ENCODE measurements around the gene EP300.
A peak's percentile ranks its signal among the peaks of the same experiment; 100 is the strongest.
"Not testable (repeated sequence)": the region's sequence is repeated elsewhere in the genome, so short reads cannot be mapped to it uniquely, and the experiment has no call there.

Gene EP300

DNA sequence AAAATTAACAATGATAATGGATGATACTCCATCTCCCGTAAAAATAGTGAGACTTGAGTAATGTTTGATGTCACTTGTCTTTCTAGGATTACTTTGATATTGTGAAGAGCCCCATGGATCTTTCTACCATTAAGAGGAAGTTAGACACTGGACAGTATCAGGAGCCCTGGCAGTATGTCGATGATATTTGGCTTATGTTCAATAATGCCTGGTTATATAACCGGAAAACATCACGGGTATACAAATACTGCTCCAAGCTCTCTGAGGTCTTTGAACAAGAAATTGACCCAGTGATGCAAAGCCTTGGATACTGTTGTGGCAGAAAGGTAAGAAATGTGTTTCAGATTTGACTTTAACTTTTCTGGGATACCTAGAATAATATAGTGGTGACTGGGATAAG, 64.7 kb downstream of the EP300 start:
- H3K9me3 ChIP-seq (ENCODE audit: control insufficient read depth, low read length) = no peaks in the 10 kb centered on the region
- H3K4me1 ChIP-seq (ENCODE audit: control insufficient read depth, insufficient read depth, low read length) = no peaks in the 10 kb centered on the region
- no peaks in the 10 kb centered on the region for H3K27me3 ChIP-seq (replicated peaks; ENCODE audit: control insufficient read depth, insufficient read depth, low read length)
- no peak for DNase-seq (ENCODE audit: low read depth)
- H3K36me3 ChIP-seq (ENCODE audit: control insufficient read depth, insufficient read depth, low read length, severe bottlenecking) = peaks cover 100% of the 10 kb centered on the region
- H3K4me3 ChIP-seq (ENCODE audit: low read length) = no peak overlapping the region
- no peak overlapping the region for H3K9ac ChIP-seq (ENCODE audit: low read length)

DNA sequence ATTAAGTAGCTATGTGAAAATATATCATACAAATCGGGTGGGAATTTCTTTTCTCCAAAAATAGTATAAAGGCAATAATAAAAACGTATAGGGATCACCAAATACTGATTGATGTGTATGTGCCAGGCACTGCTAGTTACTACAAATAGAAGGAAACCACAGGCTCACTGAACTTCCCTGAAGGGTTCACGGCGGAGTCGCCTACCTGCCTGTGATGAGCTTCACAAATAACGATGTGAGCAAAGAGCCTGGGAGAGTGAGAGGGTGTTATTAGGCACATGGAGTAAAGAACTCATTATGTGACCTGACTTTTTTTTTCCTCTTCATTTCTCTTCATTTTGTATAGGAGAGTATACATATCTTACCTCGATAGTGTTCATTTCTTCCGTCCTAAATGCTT, 76.8 kb downstream of the EP300 start:
- peaks cover 91% of the 10 kb centered on the region for H3K36me3 ChIP-seq (ENCODE audit: control insufficient read depth, insufficient read depth, low read length, severe bottlenecking)
- no peak for DNase-seq (ENCODE audit: low read depth)
- no peaks in the 10 kb centered on the region for H3K4me1 ChIP-seq (ENCODE audit: control insufficient read depth, insufficient read depth, low read length)
- no peak overlapping the region for H3K9ac ChIP-seq (ENCODE audit: low read length)
- H3K27me3 ChIP-seq (replicated peaks; ENCODE audit: control insufficient read depth, insufficient read depth, low read length) = no peaks in the 10 kb centered on the region
- no peaks in the 10 kb centered on the region for H3K9me3 ChIP-seq (ENCODE audit: control insufficient read depth, low read length)
- H3K4me3 ChIP-seq (ENCODE audit: low read length) = no peak overlapping the region

DNA sequence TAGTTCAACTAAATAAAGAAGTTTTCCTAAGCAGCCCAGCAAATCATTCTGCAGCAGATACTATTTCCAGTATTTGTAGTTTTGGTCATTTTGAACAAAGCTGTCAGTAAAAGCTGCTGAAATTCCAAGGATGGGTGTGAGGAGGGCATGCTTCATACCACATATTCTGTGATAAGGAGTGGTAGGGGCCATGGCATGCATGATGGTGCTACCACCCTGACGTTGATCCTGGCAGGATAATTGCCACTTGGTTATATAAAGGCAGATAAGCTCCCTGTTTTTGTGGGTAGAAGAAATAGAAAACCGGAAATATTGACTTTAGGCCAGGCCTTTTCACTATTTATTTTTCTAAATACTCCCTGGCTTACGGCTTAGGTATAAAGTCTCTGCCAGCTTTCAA, 79.6 kb downstream of the EP300 start:
- no peaks in the 10 kb centered on the region for H3K27me3 ChIP-seq (replicated peaks; ENCODE audit: control insufficient read depth, insufficient read depth, low read length)
- peaks cover 93% of the 10 kb centered on the region for H3K36me3 ChIP-seq (ENCODE audit: control insufficient read depth, insufficient read depth, low read length, severe bottlenecking)
- no peak for DNase-seq (ENCODE audit: low read depth)
- no peak overlapping the region for H3K9ac ChIP-seq (ENCODE audit: low read length)
- H3K4me3 ChIP-seq (ENCODE audit: low read length) = no peak overlapping the region
- H3K4me1 ChIP-seq (ENCODE audit: control insufficient read depth, insufficient read depth, low read length) = no peaks in the 10 kb centered on the region
- no peaks in the 10 kb centered on the region for H3K9me3 ChIP-seq (ENCODE audit: control insufficient read depth, low read length)

DNA sequence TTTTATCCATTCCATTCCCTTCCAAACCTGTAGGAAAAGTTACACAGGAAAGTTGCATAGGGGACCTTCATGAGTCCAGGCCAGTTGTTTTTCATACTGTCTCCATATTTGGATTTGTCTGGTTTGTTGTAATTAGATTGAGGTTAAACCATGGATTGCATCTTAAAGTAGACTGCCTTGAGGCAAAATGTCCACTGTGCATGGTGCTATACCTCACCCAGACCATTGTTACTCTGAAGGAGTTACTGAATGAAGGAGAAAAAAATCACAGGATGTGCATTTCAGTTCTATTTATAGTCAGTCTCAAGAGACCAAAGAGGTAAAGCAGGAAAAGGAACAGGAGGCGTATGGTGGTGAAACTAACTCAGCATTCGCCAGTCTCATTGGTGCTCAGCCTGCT, 83.2 kb downstream of the EP300 start:
- Histone ChIP-seq H3K9me3 (ENCODE audit: control insufficient read depth, low read length) (no peaks in the 10 kb centered on the region), H3K4me1 (ENCODE audit: control insufficient read depth, insufficient read depth, low read length) (no peaks in the 10 kb centered on the region), H3K36me3 (ENCODE audit: control insufficient read depth, insufficient read depth, low read length, severe bottlenecking) (peaks cover 90% of the 10 kb centered on the region), H3K4me3 (ENCODE audit: low read length) (no peak overlapping the region), H3K27me3 (replicated peaks; ENCODE audit: control insufficient read depth, insufficient read depth, low read length) (no peaks in the 10 kb centered on the region), H3K9ac (ENCODE audit: low read length) (no peak overlapping the region)
- DNase-seq (ENCODE audit: low read depth) = peak; percentile 5

DNA sequence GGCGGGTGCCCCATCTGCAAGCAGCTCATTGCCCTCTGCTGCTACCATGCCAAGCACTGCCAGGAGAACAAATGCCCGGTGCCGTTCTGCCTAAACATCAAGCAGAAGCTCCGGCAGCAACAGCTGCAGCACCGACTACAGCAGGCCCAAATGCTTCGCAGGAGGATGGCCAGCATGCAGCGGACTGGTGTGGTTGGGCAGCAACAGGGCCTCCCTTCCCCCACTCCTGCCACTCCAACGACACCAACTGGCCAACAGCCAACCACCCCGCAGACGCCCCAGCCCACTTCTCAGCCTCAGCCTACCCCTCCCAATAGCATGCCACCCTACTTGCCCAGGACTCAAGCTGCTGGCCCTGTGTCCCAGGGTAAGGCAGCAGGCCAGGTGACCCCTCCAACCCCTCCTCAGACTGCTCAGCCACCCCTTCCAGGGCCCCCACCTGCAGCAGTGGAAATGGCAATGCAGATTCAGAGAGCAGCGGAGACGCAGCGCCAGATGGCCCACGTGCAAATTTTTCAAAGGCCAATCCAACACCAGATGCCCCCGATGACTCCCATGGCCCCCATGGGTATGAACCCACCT, 84.7 kb downstream of the EP300 start:
- Histone ChIP-seq H3K4me1 (ENCODE audit: control insufficient read depth, insufficient read depth, low read length) (peaks cover 6% of the 10 kb centered on the region), H3K27me3 (replicated peaks; ENCODE audit: control insufficient read depth, insufficient read depth, low read length) (no peaks in the 10 kb centered on the region), H3K9me3 (ENCODE audit: control insufficient read depth, low read length) (no peaks in the 10 kb centered on the region), H3K36me3 (ENCODE audit: control insufficient read depth, insufficient read depth, low read length, severe bottlenecking) (peaks cover 79% of the 10 kb centered on the region), H3K9ac (ENCODE audit: low read length) (no peak overlapping the region), H3K4me3 (ENCODE audit: low read length) (no peak overlapping the region)
- DNase-seq (ENCODE audit: low read depth) = no peak

DNA sequence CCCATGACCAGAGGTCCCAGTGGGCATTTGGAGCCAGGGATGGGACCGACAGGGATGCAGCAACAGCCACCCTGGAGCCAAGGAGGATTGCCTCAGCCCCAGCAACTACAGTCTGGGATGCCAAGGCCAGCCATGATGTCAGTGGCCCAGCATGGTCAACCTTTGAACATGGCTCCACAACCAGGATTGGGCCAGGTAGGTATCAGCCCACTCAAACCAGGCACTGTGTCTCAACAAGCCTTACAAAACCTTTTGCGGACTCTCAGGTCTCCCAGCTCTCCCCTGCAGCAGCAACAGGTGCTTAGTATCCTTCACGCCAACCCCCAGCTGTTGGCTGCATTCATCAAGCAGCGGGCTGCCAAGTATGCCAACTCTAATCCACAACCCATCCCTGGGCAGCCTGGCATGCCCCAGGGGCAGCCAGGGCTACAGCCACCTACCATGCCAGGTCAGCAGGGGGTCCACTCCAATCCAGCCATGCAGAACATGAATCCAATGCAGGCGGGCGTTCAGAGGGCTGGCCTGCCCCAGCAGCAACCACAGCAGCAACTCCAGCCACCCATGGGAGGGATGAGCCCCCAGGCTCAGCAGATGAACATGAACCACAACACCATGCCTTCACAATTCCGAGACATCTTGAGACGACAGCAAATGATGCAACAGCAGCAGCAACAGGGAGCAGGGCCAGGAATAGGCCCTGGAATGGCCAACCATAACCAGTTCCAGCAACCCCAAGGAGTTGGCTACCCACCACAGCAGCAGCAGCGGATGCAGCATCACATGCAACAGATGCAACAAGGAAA, 85.4 kb downstream of the EP300 start:
- Histone ChIP-seq H3K9me3 (ENCODE audit: control insufficient read depth, low read length) (no peaks in the 10 kb centered on the region), H3K36me3 (ENCODE audit: control insufficient read depth, insufficient read depth, low read length, severe bottlenecking) (peaks cover 72% of the 10 kb centered on the region)

DNA sequence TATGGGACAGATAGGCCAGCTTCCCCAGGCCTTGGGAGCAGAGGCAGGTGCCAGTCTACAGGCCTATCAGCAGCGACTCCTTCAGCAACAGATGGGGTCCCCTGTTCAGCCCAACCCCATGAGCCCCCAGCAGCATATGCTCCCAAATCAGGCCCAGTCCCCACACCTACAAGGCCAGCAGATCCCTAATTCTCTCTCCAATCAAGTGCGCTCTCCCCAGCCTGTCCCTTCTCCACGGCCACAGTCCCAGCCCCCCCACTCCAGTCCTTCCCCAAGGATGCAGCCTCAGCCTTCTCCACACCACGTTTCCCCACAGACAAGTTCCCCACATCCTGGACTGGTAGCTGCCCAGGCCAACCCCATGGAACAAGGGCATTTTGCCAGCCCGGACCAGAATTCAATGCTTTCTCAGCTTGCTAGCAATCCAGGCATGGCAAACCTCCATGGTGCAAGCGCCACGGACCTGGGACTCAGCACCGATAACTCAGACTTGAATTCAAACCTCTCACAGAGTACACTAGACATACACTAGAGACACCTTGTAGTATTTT, 86.1 kb downstream of the EP300 start:
- Histone ChIP-seq H3K9me3 (ENCODE audit: control insufficient read depth, low read length) (no peaks in the 10 kb centered on the region), H3K4me1 (ENCODE audit: control insufficient read depth, insufficient read depth, low read length) (peaks cover 6% of the 10 kb centered on the region), H3K4me3 (ENCODE audit: low read length) (no peak overlapping the region), H3K9ac (ENCODE audit: low read length) (no peak overlapping the region), H3K36me3 (ENCODE audit: control insufficient read depth, insufficient read depth, low read length, severe bottlenecking) (peaks cover 65% of the 10 kb centered on the region), H3K27me3 (replicated peaks; ENCODE audit: control insufficient read depth, insufficient read depth, low read length) (no peaks in the 10 kb centered on the region)
- DNase-seq (ENCODE audit: low read depth) = no peak

More for the DNA sequence above, 85.4 kb downstream of the EP300 start:
- Histone ChIP-seq H3K9ac (ENCODE audit: low read length) (no peak overlapping the region), H3K27me3 (replicated peaks; ENCODE audit: control insufficient read depth, insufficient read depth, low read length) (no peaks in the 10 kb centered on the region), H3K4me1 (ENCODE audit: control insufficient read depth, insufficient read depth, low read length) (peaks cover 6% of the 10 kb centered on the region), H3K4me3 (ENCODE audit: low read length) (no peak overlapping the region)
- no peak for DNase-seq (ENCODE audit: low read depth)

DNA sequence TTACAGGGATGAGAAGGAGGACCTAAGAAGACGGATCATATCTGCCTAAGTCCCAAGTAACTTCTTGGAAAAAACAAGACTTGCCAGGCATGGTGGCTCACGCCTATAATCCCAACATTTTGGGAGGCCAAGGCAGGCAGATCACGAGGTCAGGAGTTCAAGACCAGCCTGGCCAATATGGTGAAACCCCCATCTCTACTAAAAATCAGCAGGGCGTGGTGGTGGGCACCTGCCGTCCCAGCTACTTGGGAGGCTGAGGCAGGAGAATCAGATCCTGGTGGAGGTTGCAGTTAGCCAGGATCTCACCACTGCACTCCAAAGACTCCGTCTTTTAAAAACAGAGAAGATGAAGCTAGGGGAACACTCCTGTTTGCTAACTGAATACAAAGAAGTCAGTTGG, 88.0 kb downstream of the EP300 start:
- H3K4me3 ChIP-seq (ENCODE audit: low read length); H3K4me1 ChIP-seq (ENCODE audit: control insufficient read depth, insufficient read depth, low read length); H3K9me3 ChIP-seq (ENCODE audit: control insufficient read depth, low read length); H3K27me3 ChIP-seq (replicated peaks; ENCODE audit: control insufficient read depth, insufficient read depth, low read length); H3K9ac ChIP-seq (ENCODE audit: low read length); DNase-seq (ENCODE audit: low read depth): not testable (repeated sequence)
- H3K36me3 ChIP-seq (ENCODE audit: control insufficient read depth, insufficient read depth, low read length, severe bottlenecking) = peaks cover 47% of the 10 kb centered on the region

DNA sequence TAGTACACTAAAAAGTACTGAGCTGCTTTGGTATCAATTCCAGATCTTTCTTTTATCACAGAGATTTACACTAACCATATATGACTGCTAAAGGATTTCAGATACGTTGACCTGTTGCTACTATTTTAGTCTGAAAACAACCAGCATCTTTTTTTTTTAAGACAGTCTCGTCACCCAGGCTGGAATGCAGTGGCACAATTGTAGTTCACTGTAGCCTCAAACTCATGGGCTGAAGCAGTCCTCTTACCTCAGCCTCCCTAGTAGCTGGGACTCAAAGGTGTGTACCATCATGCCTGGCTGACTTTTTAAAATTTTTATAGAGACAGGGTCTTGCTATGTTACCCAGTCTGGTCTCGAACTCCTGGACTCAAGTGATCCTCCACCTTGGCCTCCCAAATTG, 88.5 kb downstream of the EP300 start:
- Histone ChIP-seq H3K9ac (ENCODE audit: low read length) (no peak overlapping the region), H3K9me3 (ENCODE audit: control insufficient read depth, low read length) (no peaks in the 10 kb centered on the region), H3K36me3 (ENCODE audit: control insufficient read depth, insufficient read depth, low read length, severe bottlenecking) (peaks cover 41% of the 10 kb centered on the region), H3K4me1 (ENCODE audit: control insufficient read depth, insufficient read depth, low read length) (peaks cover 6% of the 10 kb centered on the region), H3K4me3 (ENCODE audit: low read length) (no peak overlapping the region), H3K27me3 (replicated peaks; ENCODE audit: control insufficient read depth, insufficient read depth, low read length) (no peaks in the 10 kb centered on the region)
- no peak for DNase-seq (ENCODE audit: low read depth)

DNA sequence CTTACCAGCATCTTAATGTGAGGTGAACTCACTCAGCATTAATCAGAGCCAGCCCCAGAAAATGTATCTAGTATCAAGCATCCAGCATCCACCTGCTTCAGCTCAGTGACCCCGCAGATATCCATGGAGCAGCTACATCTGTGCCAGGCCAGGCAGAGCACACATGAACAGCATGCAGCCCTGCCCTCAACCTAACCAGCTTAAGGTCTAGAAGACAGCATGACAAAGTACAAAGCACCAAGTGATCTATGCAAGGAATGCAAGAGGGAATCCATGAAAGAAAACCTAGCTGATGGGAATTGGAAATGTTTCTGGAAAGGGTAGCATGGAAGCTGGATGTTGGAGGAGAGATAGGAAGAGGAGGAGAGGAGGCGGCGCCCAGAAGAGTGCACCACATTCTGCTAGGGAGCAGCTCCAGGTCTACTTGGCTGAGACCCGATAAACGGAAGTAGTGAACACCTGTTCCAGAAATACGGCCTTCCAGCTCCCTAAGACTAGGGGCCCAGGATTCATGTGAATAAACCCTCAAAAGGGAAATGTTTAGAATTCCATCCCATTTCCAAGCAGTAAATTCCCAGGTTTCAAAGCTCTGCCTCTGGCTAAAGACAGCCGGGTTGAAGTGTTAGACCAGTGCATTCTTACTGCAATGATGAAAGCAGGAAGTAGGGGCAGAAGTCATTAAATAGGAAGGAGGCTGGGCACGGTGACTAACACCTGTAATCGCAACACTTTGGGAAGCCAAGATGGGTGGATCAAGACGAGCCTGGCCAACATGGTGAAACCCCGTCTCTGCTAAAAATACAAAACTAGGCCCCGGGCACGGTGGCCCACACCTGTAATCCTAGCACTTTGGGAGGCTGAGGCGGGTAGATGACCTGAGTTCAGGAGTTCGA, 89.2 kb downstream of the EP300 start:
- DNase-seq (ENCODE audit: low read depth) = no peak
- Histone ChIP-seq H3K36me3 (ENCODE audit: control insufficient read depth, insufficient read depth, low read length, severe bottlenecking) (peaks cover 34% of the 10 kb centered on the region), H3K4me1 (ENCODE audit: control insufficient read depth, insufficient read depth, low read length) (peaks cover 6% of the 10 kb centered on the region)

DNA sequence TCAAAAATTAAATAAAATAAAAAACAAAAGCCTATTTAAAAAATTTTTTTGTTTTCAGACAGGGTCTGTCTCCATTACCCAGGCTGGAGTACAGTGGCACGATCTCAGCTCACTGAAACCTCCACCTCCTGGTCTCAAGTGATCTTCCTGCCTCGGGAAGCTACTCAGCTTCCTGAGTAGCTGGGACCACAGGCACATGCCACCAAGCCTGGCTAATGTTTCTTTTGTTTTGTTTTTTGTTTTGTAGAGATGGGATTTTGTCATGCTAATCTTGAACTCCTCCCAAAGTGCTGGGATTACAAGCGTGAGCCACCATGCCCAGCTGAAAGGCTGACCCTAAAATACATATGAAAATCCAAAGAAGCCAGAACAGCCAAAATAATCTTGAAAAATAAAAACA, 92.3 kb downstream of the EP300 start:
- H3K36me3 ChIP-seq (ENCODE audit: control insufficient read depth, insufficient read depth, low read length, severe bottlenecking) = peaks cover 9% of the 10 kb centered on the region
- H3K27me3 ChIP-seq (replicated peaks; ENCODE audit: control insufficient read depth, insufficient read depth, low read length) = no peaks in the 10 kb centered on the region
- H3K4me1 ChIP-seq (ENCODE audit: control insufficient read depth, insufficient read depth, low read length) = peaks cover 6% of the 10 kb centered on the region
- H3K4me3 ChIP-seq (ENCODE audit: low read length) = no peak overlapping the region
- no peaks in the 10 kb centered on the region for H3K9me3 ChIP-seq (ENCODE audit: control insufficient read depth, low read length)
- no peak for DNase-seq (ENCODE audit: low read depth)
- H3K9ac ChIP-seq (ENCODE audit: low read length) = no peak overlapping the region

More for the DNA sequence above, 89.2 kb downstream of the EP300 start:
- H3K9ac ChIP-seq (ENCODE audit: low read length) = no peak overlapping the region
- H3K27me3 ChIP-seq (replicated peaks; ENCODE audit: control insufficient read depth, insufficient read depth, low read length) = no peaks in the 10 kb centered on the region
- H3K9me3 ChIP-seq (ENCODE audit: control insufficient read depth, low read length) = no peaks in the 10 kb centered on the region
- no peak overlapping the region for H3K4me3 ChIP-seq (ENCODE audit: low read length)
